Retina (tissue), 1 donor: ENCODE data around the gene TRIM71.
"Not testable (repeated sequence)": the region's sequence is repeated elsewhere in the genome, so short reads cannot be mapped to it uniquely, and the experiment has no call there.

Experiments
- DNase-seq: peaks from one replicate; pipeline ENCODE4 v3.0.0-alpha.2; 2016

TRIM71 gene

DNA sequence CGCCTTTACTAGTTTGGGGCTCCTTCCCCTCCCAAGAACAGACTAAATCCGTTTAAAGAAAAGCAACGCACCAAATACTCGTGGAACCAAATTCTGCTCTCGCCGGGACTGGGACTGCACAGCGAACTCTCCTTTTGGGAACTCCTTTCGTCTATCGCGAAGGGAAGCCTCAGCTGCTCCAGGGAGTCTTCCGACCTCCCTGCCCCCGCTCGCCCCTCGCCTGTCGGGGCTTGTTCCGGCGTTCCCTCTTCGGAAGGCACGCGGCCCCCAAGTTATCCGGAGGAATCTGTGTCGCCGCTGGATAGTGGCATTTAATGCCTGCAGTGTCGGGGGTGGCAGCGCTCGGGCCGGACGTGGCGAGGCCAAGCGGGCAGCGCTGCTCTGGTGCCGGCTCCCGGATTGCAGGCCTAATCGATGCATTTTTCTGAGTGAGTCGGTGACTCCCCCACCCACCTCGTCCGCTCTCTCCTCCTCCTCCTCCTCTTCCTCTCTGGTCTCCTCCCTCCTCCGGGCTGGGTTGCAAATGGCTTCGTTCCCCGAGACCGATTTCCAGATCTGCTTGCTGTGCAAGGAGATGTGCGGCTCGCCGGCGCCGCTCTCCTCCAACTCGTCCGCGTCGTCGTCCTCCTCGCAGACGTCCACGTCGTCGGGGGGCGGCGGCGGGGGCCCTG, at the start of gene TRIM71:
TSS of gene TRIM71 (plus strand) at position 440 of the 671 bp plus-strand sequence. CDS start at position 524, 84 bp downstream.
- DNase-seq: peak; percentile 87

DNA sequence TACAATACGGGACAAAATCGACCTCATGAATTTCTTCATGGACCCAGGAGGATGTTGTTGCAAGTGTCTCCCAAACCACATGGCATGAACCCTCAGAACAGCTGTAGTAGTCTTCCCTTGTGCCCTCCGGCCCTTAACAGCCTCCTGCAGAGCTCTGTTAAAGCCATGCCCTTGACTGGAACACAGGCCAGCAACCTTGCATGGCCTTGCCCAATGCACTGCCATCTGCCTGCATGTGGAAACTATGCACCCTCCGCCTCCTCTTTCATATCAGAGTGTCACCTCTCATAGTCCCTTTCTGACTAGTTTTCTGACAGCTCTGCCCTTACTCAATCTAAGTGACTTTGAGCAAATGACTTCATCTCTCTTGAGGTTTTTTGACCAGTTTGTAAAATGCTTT, 39.4 kb upstream of the TRIM71 start:
- DNase-seq: peak; percentile 29

- DNase-seq: no peak
Observed at GRCh38 chr3:32780071-32780734, 37.6 kb upstream of the TRIM71 start.

- DNase-seq: peak; percentile 91
Observed at GRCh38 chr3:32780735-32781210, 37.0 kb upstream of the TRIM71 start.

GRCh38 chr3:32781211-32781968, 36.4 kb upstream of the TRIM71 start:
- peak; percentile 97 for DNase-seq

DNA sequence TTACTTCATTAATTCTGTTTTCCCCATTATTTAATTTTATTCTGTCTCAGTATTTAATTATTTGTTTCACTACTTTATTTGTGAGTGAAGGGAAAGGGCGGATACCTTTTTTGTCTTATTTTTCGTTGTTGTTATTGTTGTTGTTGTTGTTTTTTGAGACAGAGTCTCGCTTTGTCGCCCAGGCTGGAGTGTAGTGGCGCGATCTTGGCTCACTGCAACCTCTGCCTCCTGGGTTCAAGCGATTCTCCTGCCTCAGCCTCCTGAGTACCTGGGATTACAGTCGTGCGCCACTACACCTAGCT, 35.9 kb upstream of the TRIM71 start:
- not testable (repeated sequence) for DNase-seq

DNA sequence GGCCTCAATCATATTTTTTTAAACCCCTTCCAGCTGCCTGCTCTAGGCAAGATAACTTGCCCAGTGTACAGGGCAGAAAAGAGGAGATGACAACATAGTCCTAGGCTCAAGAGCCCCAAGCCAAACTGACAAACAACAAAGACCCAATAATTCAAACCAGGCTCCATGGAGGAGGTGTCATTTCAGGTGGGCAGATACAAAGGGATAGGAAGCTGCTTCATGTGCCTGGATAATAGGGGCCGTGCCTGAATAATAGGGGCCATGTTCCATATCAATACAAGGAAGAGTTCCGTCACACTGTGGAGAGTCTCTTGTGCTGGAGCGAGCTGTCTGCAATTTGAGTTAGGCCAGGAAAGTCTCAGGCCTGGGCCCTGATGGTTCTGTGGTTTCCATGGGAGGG, 35.4 kb upstream of the TRIM71 start:
- no peak for DNase-seq

DNA sequence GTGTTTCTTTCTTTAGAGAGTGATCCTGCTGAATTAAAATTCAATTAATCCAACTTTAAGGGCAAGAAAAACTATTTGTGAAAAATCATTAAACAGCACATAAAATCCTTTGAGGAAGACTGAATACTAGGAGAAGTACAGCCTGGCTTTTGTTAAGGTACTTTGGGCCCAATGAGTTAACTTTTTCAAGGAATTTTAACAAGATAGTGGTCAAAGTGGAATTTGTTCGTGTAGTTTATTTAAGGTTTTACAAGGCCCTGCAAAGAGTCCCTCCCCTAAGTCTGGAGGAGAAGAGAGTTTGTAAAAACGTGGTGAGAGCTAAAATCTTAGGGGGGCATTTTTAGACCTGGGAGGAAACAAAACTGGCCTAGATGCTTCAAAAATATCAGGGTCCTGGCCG, 26.0 kb upstream of the TRIM71 start:
- no peak for DNase-seq

DNA sequence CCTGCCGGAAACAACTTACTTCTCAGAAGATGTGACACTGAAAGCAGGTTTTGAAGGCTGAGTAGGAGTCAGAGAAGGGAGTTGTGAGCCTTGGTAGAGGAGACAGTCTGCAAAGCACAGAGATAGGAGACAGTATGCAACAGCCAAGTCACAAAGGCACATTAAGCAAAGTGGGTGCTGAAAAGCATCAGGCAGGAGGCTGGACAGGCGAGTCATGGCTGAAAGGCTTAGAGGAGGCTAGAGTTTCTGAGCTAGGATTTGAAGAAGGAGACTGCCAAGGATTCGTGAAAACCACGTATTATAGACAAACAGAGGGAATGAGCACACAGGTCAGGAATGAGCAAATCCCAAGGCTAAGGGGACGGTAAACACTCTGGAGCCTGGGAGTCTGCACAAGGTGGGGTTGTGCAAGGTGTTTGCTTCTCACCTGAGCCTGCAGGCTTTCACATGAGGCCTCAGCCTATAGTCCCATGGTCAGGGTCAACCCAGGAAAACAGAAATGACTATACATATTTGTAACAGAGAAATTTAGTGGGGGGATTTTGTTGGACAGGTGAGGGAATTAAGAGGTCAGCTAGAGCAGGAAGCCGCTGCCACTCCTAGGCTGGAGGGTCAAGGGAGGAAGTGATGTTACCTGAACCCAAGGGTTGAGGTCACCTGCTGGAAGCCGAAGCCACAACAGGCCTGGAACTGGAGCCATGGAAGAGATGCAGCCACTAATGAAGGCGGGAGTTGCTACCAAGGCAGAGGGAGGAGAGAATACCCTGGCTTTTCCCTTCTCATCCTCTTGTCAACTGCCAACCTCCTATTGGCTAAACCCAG, 23.1 kb upstream of the TRIM71 start:
- no peak for DNase-seq

- not testable (repeated sequence) for DNase-seq
Observed at GRCh38 chr3:32796384-32796950, 21.3 kb upstream of the TRIM71 start.

GRCh38 chr3:32797776-32798175, 20.0 kb upstream of the TRIM71 start:
- no peak for DNase-seq

DNA sequence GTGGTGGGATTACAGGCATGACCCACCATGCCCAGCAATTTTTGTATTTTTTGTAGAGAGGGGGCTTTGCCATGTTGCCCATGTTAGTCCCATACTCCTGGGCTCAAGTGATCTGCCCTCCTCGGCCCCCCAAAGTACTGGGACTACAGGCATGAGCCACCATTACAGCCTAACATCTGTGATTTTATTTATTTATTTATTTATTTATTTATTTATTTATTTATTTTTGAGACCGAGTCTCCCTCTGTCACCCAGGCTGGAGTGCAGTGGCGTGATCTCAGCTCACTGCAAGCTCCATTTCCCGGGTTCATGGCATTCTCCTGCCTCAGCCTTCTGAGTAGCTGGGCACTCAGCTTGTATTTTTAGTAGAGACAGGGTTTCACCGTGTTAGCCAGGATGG, 16.4 kb upstream of the TRIM71 start:
- not testable (repeated sequence) for DNase-seq

DNA sequence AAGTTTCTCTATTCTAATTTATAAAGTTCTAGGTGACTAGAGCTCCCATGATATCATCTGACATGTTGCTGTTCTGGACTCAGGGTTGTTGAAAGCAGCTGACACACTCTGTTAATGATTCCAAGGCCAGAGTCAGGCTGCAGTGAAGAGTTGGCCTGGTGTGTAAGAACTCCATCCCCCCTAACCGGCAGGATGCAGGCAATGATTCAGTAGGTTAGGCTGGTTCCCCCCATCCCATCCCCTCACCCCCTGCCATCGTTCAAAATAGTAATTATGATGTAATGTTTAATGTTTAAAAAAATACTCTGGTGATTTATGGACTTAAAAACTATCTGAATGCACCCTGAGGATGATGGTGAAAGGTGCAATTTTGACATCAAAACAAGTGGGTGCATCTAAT, 4.6 kb upstream of the TRIM71 start:
- no peak for DNase-seq

GRCh38 chr3:32814361-32814760, 3.4 kb upstream of the TRIM71 start:
- no peak for DNase-seq

DNA sequence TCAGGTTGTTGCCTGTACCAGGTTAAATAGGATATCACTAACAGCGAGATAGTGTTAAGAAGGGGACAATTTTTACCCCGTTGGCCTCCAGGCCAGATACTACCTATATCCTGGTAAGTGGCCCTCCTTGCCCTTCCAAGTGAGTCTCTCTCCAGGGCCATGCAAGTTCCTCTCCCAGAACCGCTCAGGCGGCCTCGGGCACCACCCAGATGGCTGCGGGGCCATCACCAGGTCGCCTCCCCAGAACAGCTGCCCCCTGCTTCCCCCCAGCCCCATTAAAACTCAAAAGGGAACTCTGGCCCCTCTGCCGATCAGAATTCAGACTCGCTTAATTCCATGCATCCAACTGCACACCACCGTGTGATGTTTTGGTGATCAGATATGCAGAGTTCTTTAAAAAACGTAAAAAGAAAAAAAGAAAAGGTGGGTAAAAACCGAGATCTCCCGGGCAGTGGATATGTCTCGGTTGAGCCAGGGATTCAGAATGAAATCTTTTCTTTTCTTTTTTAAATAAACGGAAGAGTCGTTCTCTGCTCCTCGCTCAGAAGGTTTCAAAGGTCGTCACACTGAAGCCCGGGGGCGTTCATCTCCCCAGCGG, 1.9 kb upstream of the TRIM71 start:
- DNase-seq: peak; percentile 73

- peak; percentile 96 for DNase-seq
Observed at GRCh38 chr3:32816439-32817256, 1.1 kb upstream of the TRIM71 start.

DNA sequence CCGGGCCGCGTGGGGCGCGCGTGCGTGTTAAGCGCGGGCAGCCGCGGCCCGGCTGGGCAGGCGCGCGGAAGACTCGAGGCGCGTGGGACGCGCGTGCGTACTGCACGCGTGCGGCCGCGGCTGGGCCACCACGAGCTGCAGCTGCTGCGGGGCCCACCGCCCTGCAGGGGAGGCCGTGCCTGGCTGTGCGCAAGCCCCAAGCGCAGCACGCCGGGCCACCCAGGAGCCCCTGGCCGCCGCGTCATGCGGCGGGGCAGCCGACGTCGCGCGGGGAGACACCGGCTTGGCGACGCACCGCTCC, 590 bp upstream of the TRIM71 start:
- no peak for DNase-seq

- DNase-seq: no peak
Observed at GRCh38 chr3:32818229-32818969, 602 bp downstream of the TRIM71 start.

GRCh38 chr3:32818970-32819511, 1.2 kb downstream of the TRIM71 start:
- peak; percentile 77 for DNase-seq

GRCh38 chr3:32819551-32820348, 2.0 kb downstream of the TRIM71 start:
- peak; percentile 72 for DNase-seq
